GM10847 (cell line): Measurements from ENCODE around the gene ATP23.

ENCODE experiments used
- POLR2A ChIP-seq: IDR thresholded peaks from 2 replicates; pipeline ENCODE4 v1.6.1; 2011; ENCODE audit not compliant: insufficient read length; ENCODE audit errors: extremely low read depth

The ATP23 gene

GRCh38 chr12:57985685-57986084, 44.3 kb downstream of the ATP23 start:
- TF ChIP-seq POLR2A = no peak

GRCh38 chr12:57989838-57990237, 48.5 kb downstream of the ATP23 start:
- TF ChIP-seq POLR2A = no peak

- no peak for TF ChIP-seq POLR2A
These were observed 49.0 kb downstream of the ATP23 start for GRCh38 chr12:57990241-57990883.

- no peak for TF ChIP-seq POLR2A
These were observed 50.6 kb downstream of the ATP23 start for GRCh38 chr12:57992001-57992400.

GRCh38 chr12:57993030-57993429, 51.7 kb downstream of the ATP23 start:
- TF ChIP-seq POLR2A = no peak

GRCh38 chr12:57993834-57994233, 52.5 kb downstream of the ATP23 start:
- no peak for TF ChIP-seq POLR2A

- TF ChIP-seq POLR2A = no peak
These were observed 55.2 kb downstream of the ATP23 start for GRCh38 chr12:57996520-57996919.

- TF ChIP-seq POLR2A = no peak
These were observed 56.9 kb downstream of the ATP23 start for GRCh38 chr12:57998251-57998650.

GRCh38 chr12:58000499-58000898, 59.1 kb downstream of the ATP23 start:
- TF ChIP-seq POLR2A = no peak

- TF ChIP-seq POLR2A = no peak
These were observed 66.5 kb downstream of the ATP23 start for GRCh38 chr12:58007875-58008274.

GRCh38 chr12:58008634-58009033, 67.3 kb downstream of the ATP23 start:
- TF ChIP-seq POLR2A = no peak
